Uterus (tissue), 4 donors: ENCODE measurements around the gene TM9SF1. TPM values are rescaled to one million over a fixed set of nuclear protein-coding genes. Genes with fewer than 3 reads are reported as not detected.

ENCODE experiments used
- DNase-seq, 2 donors: peaks; one replicate each; pipeline ENCODE4 v3.0.0-alpha.2; 2019 to 2020
- H3K27ac ChIP-seq, 2 donors: fragments of 200-600 bp; sonication (generic); 1 replicate in 1 of 2; 2 replicates in 1 of 2; pipeline ENCODE4 v1.5.1; 2016 to 2018
- H3K27me3 ChIP-seq, 2 donors: fragments of 200-600 bp; sonication (generic); one replicate each; pipeline ENCODE4 v1.5.1; 2018 to 2019; ENCODE audit warnings: control low read depth in 1 of 2
- H3K36me3 ChIP-seq, 2 donors: fragments of 200-600 bp; sonication (generic); one replicate each; pipeline ENCODE4 v1.5.1; 2019; ENCODE audit warnings: control low read depth in 1 of 2
- H3K4me1 ChIP-seq, 2 donors: fragments of 200-600 bp; sonication (generic); one replicate each; pipeline ENCODE4 v1.5.1; 2018 to 2019; ENCODE audit warnings: control low read depth in 1 of 2
- H3K4me3 ChIP-seq, 2 donors: fragments of 200-600 bp; sonication (generic); 1 replicate in 1 of 2; 2 replicates in 1 of 2; pipeline ENCODE4 v1.5.1; 2018 to 2019; ENCODE audit warnings: mild to moderate bottlenecking in 1 of 2
- H3K9me3 ChIP-seq, 2 donors: fragments of 200-600 bp; sonication (generic); one replicate each; pipeline ENCODE4 v1.5.1; 2019; ENCODE audit warnings: control low read depth in 1 of 2
- POLR2A ChIP-seq, 2 donors: fragments of 450-650 bp; IDR thresholded peaks; one replicate each; pipeline ENCODE4 v1.6.1; 2016; ENCODE audit warnings: antibody characterized with exemption in 2 of 2, mild to moderate bottlenecking in 1 of 2, moderate library complexity in 1 of 2
- intact Hi-C: fragments of 100-400 bp; cut with DNase I; formaldehyde crosslinking; loops from one replicate; pipeline ENCODE4 v1.15.1; 2023; ENCODE audit warnings: low total_unique reads
- total RNA-seq, 4 donors: library from RNA; depleted of rRNA in 3 of 4; stranded (reverse); fragments of >200 nt in 3 of 4; gene quantifications; one replicate each; pipeline versions ENCODE4 v1.1.0 to v1.2.4, GENCODE V29; 2014 to 2023
- TF ChIP-seq, protein P1 (sequence below), 4 experiments: fragments of 200-600 bp in 2 of 4; fragments of 450-650 bp in 2 of 4; sonication (generic) in 2 of 4; IDR thresholded peaks; one replicate each; pipeline ENCODE4 v1.5.1; 2016 to 2019; ENCODE audit warnings: antibody characterized with exemption in 4 of 4, mild to moderate bottlenecking in 2 of 4, moderate library complexity in 1 of 4
- donor health status: DM: yes; HTN: yes; CAD: no.

TM9SF1 gene
- total RNA-seq, 4 donors from 2014 or later: 31.2 to 79.8 (median 52.4) TPM

- peak overlapping the region; percentile 93 to 97 for H3K27ac ChIP-seq
- intact Hi-C loops: no loop called here
- peaks cover 0 to 4% of the 10 kb centered on the region in 2 donors for H3K4me1 ChIP-seq
- peak overlapping the region; percentile 72 to 79 for H3K4me3 ChIP-seq
- no peak for DNase-seq
- no peaks in the 10 kb centered on the region for H3K9me3 ChIP-seq
- no peak for TF ChIP-seq POLR2A (IDR thresholded peaks at IDR 0.05)
- TF ChIP-seq, protein P1, sequence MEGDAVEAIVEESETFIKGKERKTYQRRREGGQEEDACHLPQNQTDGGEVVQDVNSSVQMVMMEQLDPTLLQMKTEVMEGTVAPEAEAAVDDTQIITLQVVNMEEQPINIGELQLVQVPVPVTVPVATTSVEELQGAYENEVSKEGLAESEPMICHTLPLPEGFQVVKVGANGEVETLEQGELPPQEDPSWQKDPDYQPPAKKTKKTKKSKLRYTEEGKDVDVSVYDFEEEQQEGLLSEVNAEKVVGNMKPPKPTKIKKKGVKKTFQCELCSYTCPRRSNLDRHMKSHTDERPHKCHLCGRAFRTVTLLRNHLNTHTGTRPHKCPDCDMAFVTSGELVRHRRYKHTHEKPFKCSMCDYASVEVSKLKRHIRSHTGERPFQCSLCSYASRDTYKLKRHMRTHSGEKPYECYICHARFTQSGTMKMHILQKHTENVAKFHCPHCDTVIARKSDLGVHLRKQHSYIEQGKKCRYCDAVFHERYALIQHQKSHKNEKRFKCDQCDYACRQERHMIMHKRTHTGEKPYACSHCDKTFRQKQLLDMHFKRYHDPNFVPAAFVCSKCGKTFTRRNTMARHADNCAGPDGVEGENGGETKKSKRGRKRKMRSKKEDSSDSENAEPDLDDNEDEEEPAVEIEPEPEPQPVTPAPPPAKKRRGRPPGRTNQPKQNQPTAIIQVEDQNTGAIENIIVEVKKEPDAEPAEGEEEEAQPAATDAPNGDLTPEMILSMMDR (IDR thresholded peaks at IDR 0.05): no peak
- H3K36me3 ChIP-seq: no peaks in the 10 kb centered on the region
- no peaks in the 10 kb centered on the region for H3K27me3 ChIP-seq
Observed at GRCh38 chr14:24213866-24214662, 18.8 kb upstream of the TM9SF1 start.

GRCh38 chr14:24212924-24213865 is 18.0 kb upstream of the TM9SF1 start, which contains the start of gene CHMP4A:
CHMP4A (minus strand) TSS chr14:24213488; CDS start chr14:24213439, 49 bp downstream.
- H3K4me1 ChIP-seq: peaks cover 0 to 4% of the 10 kb centered on the region in 2 donors
- H3K9me3 ChIP-seq: no peaks in the 10 kb centered on the region
- H3K27ac ChIP-seq: peak within 1 kb of the TSS; percentile 93 to 97
- no peaks in the 10 kb centered on the region for H3K27me3 ChIP-seq
- no peaks in the 10 kb centered on the region for H3K36me3 ChIP-seq
- peak within 1 kb of the TSS; percentile 72 to 79 for H3K4me3 ChIP-seq
- intact Hi-C loops: no loop called here
- TF ChIP-seq POLR2A (IDR thresholded peaks at IDR 0.05): peak; percentile 70 to 96
- TF ChIP-seq, protein P1 (IDR thresholded peaks at IDR 0.05): peak; percentile 9 to 37 (median 26)
- DNase-seq: peak; percentile 95 to 96

DNA sequence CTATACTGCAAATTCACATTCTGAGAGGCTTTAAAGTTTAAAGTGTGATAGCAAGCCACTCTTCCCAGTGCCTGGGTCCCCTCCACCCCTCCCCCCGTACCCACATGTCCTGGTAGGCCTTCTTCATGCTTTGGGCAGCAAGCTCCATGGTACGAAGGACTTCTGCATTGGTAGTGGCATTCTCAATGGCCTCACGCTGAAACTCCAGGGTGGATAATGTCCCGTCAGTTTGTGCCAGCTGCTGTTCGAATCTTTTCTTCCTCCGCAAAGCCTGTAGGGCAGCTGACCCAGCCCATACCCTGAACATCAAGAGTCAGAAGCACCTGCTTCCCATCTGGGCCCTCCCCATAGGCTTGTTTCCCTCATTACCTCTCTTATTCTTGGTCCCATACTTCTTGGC is 16.1 kb upstream of the TM9SF1 start:
- peaks cover 0 to 4% of the 10 kb centered on the region in 2 donors for H3K4me1 ChIP-seq
- no peaks in the 10 kb centered on the region for H3K9me3 ChIP-seq
- no peaks in the 10 kb centered on the region for H3K27me3 ChIP-seq
- H3K36me3 ChIP-seq: no peaks in the 10 kb centered on the region
- intact Hi-C loops: no loop called here
- no peak overlapping the region for H3K27ac ChIP-seq
- H3K4me3 ChIP-seq: no peak overlapping the region
- no peak for TF ChIP-seq POLR2A (IDR thresholded peaks at IDR 0.05)
- TF ChIP-seq, protein P1 (IDR thresholded peaks at IDR 0.05): no peak
- DNase-seq: no peak

- no peaks in the 10 kb centered on the region for H3K4me1 ChIP-seq
- no peaks in the 10 kb centered on the region for H3K36me3 ChIP-seq
- no peaks in the 10 kb centered on the region for H3K9me3 ChIP-seq
- H3K27me3 ChIP-seq: no peaks in the 10 kb centered on the region
- H3K27ac ChIP-seq: no peak overlapping the region
- intact Hi-C loops: no loop called here
- H3K4me3 ChIP-seq: no peak overlapping the region
- TF ChIP-seq, protein P1 (IDR thresholded peaks at IDR 0.05): no peak
- no peak for TF ChIP-seq POLR2A (IDR thresholded peaks at IDR 0.05)
- no peak for DNase-seq
Observed at GRCh38 chr14:24207625-24208024, 12.4 kb upstream of the TM9SF1 start.
